Endothelial cell of umbilical vein (primary cell): ENCODE data around the gene PSMD5.

Source experiments
- CTCF ChIP-seq, 2 donors: IDR thresholded peaks; 1 replicate in 1 of 2; 2 replicates in 1 of 2; pipeline ENCODE4 v1.5.1; 2011; ENCODE audit warnings: low read length in 2 of 2, mild to moderate bottlenecking in 2 of 2, moderate library complexity in 2 of 2, control low read depth in 1 of 2, inconsistent platforms in 1 of 2, low read depth in 1 of 2; ENCODE audit not compliant: insufficient read depth in 1 of 2; ENCODE audit errors: extremely low read depth in 1 of 2
- EZH2 ChIP-seq: IDR thresholded peaks from 2 replicates; pipeline ENCODE4 v1.6.1; 2012; ENCODE audit warnings: borderline replicate concordance, low read depth, mild to moderate bottlenecking, moderate library complexity, low read length, inconsistent platforms; ENCODE audit not compliant: severe bottlenecking
- FOS ChIP-seq: IDR thresholded peaks from 2 replicates; pipeline ENCODE4 v1.6.1; 2011; ENCODE audit warnings: mild to moderate bottlenecking, low read length, moderate library complexity, borderline replicate concordance; ENCODE audit not compliant: insufficient read depth
- GATA2 ChIP-seq: IDR thresholded peaks from 2 replicates; pipeline ENCODE4 v1.7.0; 2011; ENCODE audit warnings: low read depth, mild to moderate bottlenecking, moderate library complexity, mixed read lengths, low read length; ENCODE audit not compliant: insufficient read length, insufficient read depth
- MAX ChIP-seq: IDR thresholded peaks from 2 replicates; pipeline ENCODE4 v1.6.1; 2011; ENCODE audit not compliant: insufficient read depth, insufficient read length
- MYC ChIP-seq: IDR thresholded peaks from one replicate; pipeline ENCODE4 v1.6.1; 2011; ENCODE audit warnings: mild to moderate bottlenecking, low read depth, low read length
- POLR2A ChIP-seq: IDR thresholded peaks from 2 replicates; pipeline ENCODE4 v1.6.1; 2012; ENCODE audit warnings: low read depth, mild to moderate bottlenecking, control low read depth, low read length
- POLR2AphosphoS5 ChIP-seq: IDR thresholded peaks from 2 replicates; pipeline ENCODE4 v1.6.1; 2012; ENCODE audit warnings: low read depth, mild to moderate bottlenecking, control low read depth, low read length, moderate library complexity; ENCODE audit not compliant: insufficient read depth

GRCh38 chr9:120842685-120843485 is at the start of gene PSMD5:
- no peak for TF ChIP-seq CTCF (IDR thresholded peaks at IDR 0.05; ENCODE audit: extremely low read depth in 1 of 2, insufficient read depth in 1 of 2, low read depth in 1 of 2, low read length in 2 of 2)
- peak; percentile 94 for TF ChIP-seq POLR2AphosphoS5
- TF ChIP-seq POLR2A = peak; percentile 92
- TF ChIP-seq EZH2 = no peak
- TF ChIP-seq FOS = no peak
- peak; percentile 14 for TF ChIP-seq MAX
- no peak for TF ChIP-seq MYC
- no peak for TF ChIP-seq GATA2
